Smooth muscle cell (in vitro differentiated cells): ENCODE measurements around the gene FBXW7. TPM values are rescaled to one million over a fixed set of nuclear protein-coding genes. Genes with fewer than 3 reads are reported as not detected.

Source experiments
- DNase-seq: peaks from one replicate; lab custom pipeline; 2025; ENCODE audit not compliant: unreplicated experiment; lab: John Stamatoyannopoulos, UW
- H2AFZ ChIP-seq: fragments of 200-600 bp; sonication (generic); 2 replicates; pipeline ENCODE4 v1.6.0; 2016; ENCODE audit warnings: antibody characterized with exemption, low read depth, mild to moderate bottlenecking
- H3F3A ChIP-seq: fragments of 200-600 bp; sonication (generic); 2 replicates; pipeline ENCODE4 v1.6.0; 2017; ENCODE audit warnings: antibody characterized with exemption, low read depth
- H3K27ac ChIP-seq: fragments of 200-600 bp; sonication (generic); 2 replicates; pipeline ENCODE4 v1.5.1; 2016; ENCODE audit warnings: low read depth, mild to moderate bottlenecking
- H3K27me3 ChIP-seq: fragments of 200-600 bp; sonication (generic); 2 replicates; pipeline ENCODE4 v1.6.1; 2016; ENCODE audit warnings: low read depth, mild to moderate bottlenecking
- H3K36me3 ChIP-seq: fragments of 200-600 bp; sonication (generic); 2 replicates; pipeline ENCODE4 v1.5.1; 2016; ENCODE audit warnings: low read depth
- H3K4me1 ChIP-seq: fragments of 200-600 bp; sonication (generic); 2 replicates; pipeline ENCODE4 v1.5.1; 2016; ENCODE audit warnings: low read depth
- H3K4me2 ChIP-seq: fragments of 200-600 bp; sonication (generic); 2 replicates; pipeline ENCODE4 v1.6.0; 2016; ENCODE audit warnings: mild to moderate bottlenecking
- H3K4me3 ChIP-seq: fragments of 200-600 bp; sonication (generic); 2 replicates; pipeline ENCODE4 v1.5.1; 2016; ENCODE audit warnings: mild to moderate bottlenecking
- H3K79me2 ChIP-seq: fragments of 200-600 bp; sonication (generic); 2 replicates; pipeline ENCODE4 v1.6.0; 2016; ENCODE audit warnings: low read depth, mild to moderate bottlenecking
- H3K9ac ChIP-seq: fragments of 200-600 bp; sonication (generic); 2 replicates; pipeline ENCODE4 v1.6.0; 2016; ENCODE audit warnings: low read depth
- H3K9me3 ChIP-seq: fragments of 200-600 bp; sonication (generic); replicated peaks from 2 replicates; pipeline ENCODE4 v1.5.1; 2016; ENCODE audit warnings: low read depth
- H4K20me1 ChIP-seq: fragments of 200-600 bp; sonication (generic); 2 replicates; pipeline ENCODE4 v1.6.0; 2016; ENCODE audit warnings: low read depth
- CTCF ChIP-seq: fragments of 200-600 bp; sonication (generic); IDR thresholded peaks from 2 replicates; pipeline ENCODE4 v1.5.1; 2017; ENCODE audit warnings: borderline replicate concordance, mild to moderate bottlenecking, antibody characterized with exemption; ENCODE audit not compliant: insufficient read depth, poor library complexity, severe bottlenecking
- WGBS: methylation state at CpG from one replicate; pipeline ENCODE4 v1.1.7; 2016; ENCODE audit warnings: low lambda C conversion rate; 5-methylcytosine and 5-hydroxymethylcytosine counted together
- polyA plus RNA-seq: library from polyadenylated mRNA; unstranded; fragments of >200 nt; fragmentation: Nextera tagmentation; extraction: Ambion mirVana; gene quantifications from 2 replicates; pipeline ENCODE4 v1.2.1, GENCODE V29; 2016
- total RNA-seq: library from RNA; depleted of rRNA; stranded (reverse); fragments of >200 nt; gene quantifications from 2 replicates; pipeline ENCODE4 v1.2.3, GENCODE V29; 2014

Gene FBXW7
- total and polyA plus RNA-seq, 2 experiments from 2014 or later, result 16.4 to 31.6 TPM

DNA sequence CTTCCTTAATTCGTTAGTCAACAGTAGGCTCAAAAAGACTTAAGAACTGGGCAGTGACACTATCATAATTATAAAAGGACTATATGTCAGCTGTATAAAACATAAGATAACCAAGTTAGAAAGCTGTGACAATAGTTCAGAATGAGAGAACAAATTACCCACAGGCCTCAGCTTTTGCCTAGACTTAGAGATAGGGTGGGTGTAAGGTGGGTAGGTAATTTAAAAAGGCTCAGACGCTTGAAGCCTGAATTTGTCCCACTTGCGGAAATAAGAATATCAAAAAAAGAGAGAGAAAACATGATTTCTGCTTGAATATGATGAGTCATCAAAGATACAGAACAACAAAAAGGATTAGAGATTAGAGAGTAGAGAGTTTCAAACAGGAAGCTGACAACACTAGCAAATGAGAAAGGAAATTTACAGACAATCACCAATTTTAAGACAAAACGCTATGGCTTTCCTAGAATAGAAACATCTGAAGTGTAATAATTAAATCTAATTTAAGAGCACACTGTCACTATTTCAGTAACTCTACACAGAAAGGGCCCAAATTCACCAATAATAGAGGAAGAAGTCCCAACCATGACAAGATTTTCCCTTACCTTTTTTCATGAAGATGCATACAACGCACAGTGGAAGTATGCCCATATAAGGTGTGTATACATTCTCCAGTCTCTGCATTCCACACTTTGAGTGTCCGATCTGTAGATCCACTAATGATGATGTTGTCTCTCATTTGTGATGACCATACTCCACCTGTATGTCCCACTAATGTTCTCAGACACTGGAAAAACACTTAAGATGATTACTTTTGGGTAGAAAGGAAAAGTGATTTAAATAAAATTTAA, 208.1 kb downstream of the FBXW7 start:
- Histone ChIP-seq H3K9ac (no peak overlapping the region), H2AFZ (no peak overlapping the region), H3K36me3 (peaks cover 9% of the 10 kb centered on the region), H3K27ac (no peak overlapping the region), H3K27me3 (no peaks in the 10 kb centered on the region), H4K20me1 (no peaks in the 10 kb centered on the region), H3K79me2 (no peaks in the 10 kb centered on the region), H3K4me1 (no peaks in the 10 kb centered on the region), H3F3A (no peaks in the 10 kb centered on the region), H3K4me3 (no peak overlapping the region), H3K4me2 (no peak overlapping the region), H3K9me3 (no peaks in the 10 kb centered on the region)
- TF ChIP-seq CTCF, result no peak
- DNase-seq, result no peak
- WGBS, result 90% methylated on average over 6 of the region's 6 CpGs

DNA sequence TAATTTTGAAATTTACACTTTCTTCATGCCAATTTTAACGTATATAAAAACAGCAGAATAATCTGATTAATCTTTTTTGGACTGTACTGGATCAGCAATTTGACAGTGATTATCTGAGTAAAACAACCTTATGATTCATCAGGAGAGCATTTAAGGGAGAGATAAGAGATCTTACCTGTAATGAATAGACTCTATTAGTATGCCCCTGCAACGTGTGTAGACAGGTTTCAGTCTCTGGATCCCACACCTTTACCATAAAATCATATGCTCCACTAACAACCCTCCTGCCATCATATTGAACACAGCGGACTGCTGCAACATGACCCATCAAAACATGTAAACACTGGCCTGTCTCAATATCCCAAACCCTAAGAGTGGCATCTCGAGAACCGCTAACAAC, 210.1 kb downstream of the FBXW7 start:
- Histone ChIP-seq H2AFZ (no peak overlapping the region), H3K27ac (no peak overlapping the region), H3K4me1 (no peaks in the 10 kb centered on the region), H3K4me2 (no peak overlapping the region), H3K79me2 (no peaks in the 10 kb centered on the region), H3K27me3 (no peaks in the 10 kb centered on the region), H3K4me3 (no peak overlapping the region), H3F3A (no peaks in the 10 kb centered on the region), H3K9me3 (no peaks in the 10 kb centered on the region), H4K20me1 (no peaks in the 10 kb centered on the region), H3K9ac (no peak overlapping the region), H3K36me3 (peaks cover 8% of the 10 kb centered on the region)
- no peak for DNase-seq
- WGBS, result 78% methylated on average over 5 of the region's 5 CpGs
- TF ChIP-seq CTCF, result no peak

DNA sequence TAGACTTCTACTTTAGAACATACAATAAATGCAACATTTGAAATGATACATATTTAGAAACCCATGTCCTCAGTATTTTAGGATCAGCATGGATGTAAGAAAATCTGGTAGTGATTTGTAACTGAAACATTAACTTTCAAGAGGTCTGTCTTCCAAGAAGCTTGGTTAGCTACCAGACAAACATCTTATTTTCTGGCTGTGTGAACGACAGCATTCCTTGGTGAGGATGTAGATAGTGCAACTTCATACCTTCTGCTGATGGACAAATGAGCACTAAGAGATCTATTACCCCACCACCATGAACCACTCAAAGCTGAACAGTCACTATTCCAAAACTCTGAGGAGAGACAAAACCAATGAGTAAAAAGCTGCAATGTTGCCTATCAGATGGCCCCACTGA, 212.7 kb downstream of the FBXW7 start:
- WGBS, result 100% methylated on average over 1 of the region's 1 CpG
- Histone ChIP-seq H3K4me1 (no peaks in the 10 kb centered on the region), H3K36me3 (no peaks in the 10 kb centered on the region)

More for the DNA sequence above, 212.7 kb downstream of the FBXW7 start:
- Histone ChIP-seq H3K9me3 (no peaks in the 10 kb centered on the region), H2AFZ (no peak overlapping the region), H3K27ac (no peak overlapping the region), H3K79me2 (no peaks in the 10 kb centered on the region), H3K9ac (no peak overlapping the region), H3F3A (no peaks in the 10 kb centered on the region), H3K4me2 (no peak overlapping the region), H3K4me3 (no peak overlapping the region), H3K27me3 (no peaks in the 10 kb centered on the region), H4K20me1 (no peaks in the 10 kb centered on the region)
- DNase-seq, result no peak
- TF ChIP-seq CTCF, result no peak
